Activated B cell treated with CpG ODN at 0.5 μM for 24 hours (primary cell): ENCODE data around the gene DSG4. TPM values are rescaled to one million over a fixed set of nuclear protein-coding genes. Genes with fewer than 3 reads are reported as not detected.

Source experiments
- ATAC-seq: fragments of 200-7000 bp; cut with Tn5 transposase; one replicate; pipeline ENCODE4 v1.10.0; 2021; ENCODE audit warnings: low read depth, mild to moderate bottlenecking, moderate library complexity
- CTCF ChIA-PET: fragments of 350-600 bp; sonication (Branson Sonifier 250); formaldehyde crosslinking; loops from one replicate; lab custom pipeline; 2021; ENCODE audit warnings: antibody characterized with exemption; lab: Charles Lee
- POLR2A ChIA-PET: fragments of 350-600 bp; sonication (Branson Sonifier 250); formaldehyde crosslinking; loops from one replicate; lab custom pipeline; 2021; ENCODE audit warnings: antibody characterized with exemption; lab: Charles Lee
- DNase-seq: peaks from one replicate; pipeline ENCODE4 v3.0.0; 2022
- H3K27ac Mint-ChIP-seq: one replicate; pipeline ENCODE4 v1.8.0; 2020; ENCODE audit warnings: mixed read lengths
- H3K27me3 Mint-ChIP-seq: one replicate; pipeline ENCODE4 v1.8.0; 2021; ENCODE audit warnings: mixed read lengths
- H3K36me3 Mint-ChIP-seq: one replicate; pipeline ENCODE4 v1.8.0; 2021; ENCODE audit warnings: low read depth, mixed read lengths
- H3K4me1 Mint-ChIP-seq: one replicate; pipeline ENCODE4 v1.8.0; 2021; ENCODE audit warnings: mixed read lengths
- H3K4me3 Mint-ChIP-seq: one replicate; pipeline ENCODE4 v1.8.0; 2020; ENCODE audit warnings: mild to moderate bottlenecking, mixed read lengths
- H3K9me3 Mint-ChIP-seq: one replicate; pipeline ENCODE4 v1.8.0; 2020; ENCODE audit warnings: mixed read lengths
- CTCF ChIP-seq: fragments of 200-600 bp; IDR thresholded peaks from one replicate; pipeline ENCODE4 v1.8.0; 2022; ENCODE audit warnings: antibody characterized with exemption, mild to moderate bottlenecking
- intact Hi-C: fragments of 100-400 bp; cut with micrococcal nuclease; formaldehyde crosslinking; loops from one replicate; pipeline ENCODE4 v1.15.1; 2024
- total RNA-seq: library from RNA; stranded (reverse); gene quantifications from 2 replicates; pipeline ENCODE4 v1.2.3, GENCODE V29; 2022

The DSG4 gene
- total RNA-seq, 1 donor from 2014 or later, result not detected

GRCh38 chr18:31419457-31419932, 42.9 kb downstream of the DSG4 start:
- no peak for TF ChIP-seq CTCF
- Mint-ChIP-seq H3K27ac (no peak overlapping the region), H3K4me3 (no peak overlapping the region)

GRCh38 chr18:31420032-31420431, 43.5 kb downstream of the DSG4 start:
- Mint-ChIP-seq H3K27me3 (no peaks in the 10 kb centered on the region), H3K36me3 (no peaks in the 10 kb centered on the region), H3K9me3 (peaks cover 5% of the 10 kb centered on the region), H3K4me3 (no peak overlapping the region), H3K4me1 (no peaks in the 10 kb centered on the region), H3K27ac (no peak overlapping the region)
- CTCF ChIA-PET, result no interaction called here
- intact Hi-C loops, result no loop called here
- DNase-seq (no peak), ATAC-seq (no peak)
- POLR2A ChIA-PET, result no interaction called here
- no peak for TF ChIP-seq CTCF

More at GRCh38 chr18:31419457-31419932, 42.9 kb downstream of the DSG4 start:
- ChIA-PET CTCF (no interaction called here), POLR2A (no interaction called here)
- Mint-ChIP-seq H3K36me3 (no peaks in the 10 kb centered on the region), H3K9me3 (peaks cover 5% of the 10 kb centered on the region), H3K27me3 (no peaks in the 10 kb centered on the region), H3K4me1 (no peaks in the 10 kb centered on the region)
- DNase-seq, result no peak
- no peak for ATAC-seq
- intact Hi-C loops, result no loop called here

GRCh38 chr18:31420524-31420923, 43.9 kb downstream of the DSG4 start:
- POLR2A ChIA-PET, result no interaction called here
- peaks cover 5% of the 10 kb centered on the region for H3K9me3 Mint-ChIP-seq
- no peak for ATAC-seq
- DNase-seq, result no peak
- CTCF ChIA-PET, result no interaction called here
- H3K4me3 Mint-ChIP-seq, result no peak overlapping the region
- no peak overlapping the region for H3K27ac Mint-ChIP-seq
- intact Hi-C loops, result no loop called here
- no peak for TF ChIP-seq CTCF
- no peaks in the 10 kb centered on the region for H3K36me3 Mint-ChIP-seq
- H3K4me1 Mint-ChIP-seq, result no peaks in the 10 kb centered on the region
- no peaks in the 10 kb centered on the region for H3K27me3 Mint-ChIP-seq

GRCh38 chr18:31424383-31424988, 47.9 kb downstream of the DSG4 start:
- ATAC-seq, result no peak
- no peak for TF ChIP-seq CTCF
- DNase-seq, result no peak
- Mint-ChIP-seq H3K36me3 (no peaks in the 10 kb centered on the region), H3K9me3 (no peaks in the 10 kb centered on the region), H3K4me1 (no peaks in the 10 kb centered on the region), H3K27ac (no peak overlapping the region), H3K27me3 (no peaks in the 10 kb centered on the region), H3K4me3 (no peak overlapping the region)
- ChIA-PET POLR2A (no interaction called here), CTCF (no interaction called here)
- intact Hi-C loops, result no loop called here

GRCh38 chr18:31426021-31426420, 49.4 kb downstream of the DSG4 start:
- no peaks in the 10 kb centered on the region for H3K27me3 Mint-ChIP-seq
- H3K9me3 Mint-ChIP-seq, result no peaks in the 10 kb centered on the region
- POLR2A ChIA-PET, result no interaction called here
- no peaks in the 10 kb centered on the region for H3K4me1 Mint-ChIP-seq
- intact Hi-C loops, result no loop called here
- no peak overlapping the region for H3K4me3 Mint-ChIP-seq
- no peak for TF ChIP-seq CTCF
- H3K27ac Mint-ChIP-seq, result no peak overlapping the region
- ATAC-seq (no peak), DNase-seq (no peak)
- CTCF ChIA-PET, result no interaction called here
- H3K36me3 Mint-ChIP-seq, result no peaks in the 10 kb centered on the region
